Endothelial cell of umbilical vein (primary cell): Measurements from ENCODE around the gene L2HGDH. TPM values are rescaled to one million over a fixed set of nuclear protein-coding genes. Genes with fewer than 3 reads are reported as not detected.

ENCODE experiments used
- BruUV-seq: library from RNA; stranded (reverse); fragments of 400-500 nt; replicated peaks from 2 replicates; lab custom pipeline; 2021; lab: Mats Ljungman, UMichigan
- CTCF ChIA-PET: fragments of 300-600, 350-600 bp; sonication (Branson Sonifier 250); formaldehyde crosslinking; loops from one replicate; lab custom pipeline; 2021; ENCODE audit warnings: antibody characterized with exemption, inconsistent platforms; lab: Charles Lee
- POLR2A ChIA-PET: fragments of 300-600, 350-600 bp; sonication (Branson Sonifier 250); formaldehyde crosslinking; loops from one replicate; lab custom pipeline; 2021; ENCODE audit warnings: antibody characterized with exemption, inconsistent platforms; lab: Charles Lee
- DNase-seq: peaks from one replicate; pipeline ENCODE4 v3.0.0-alpha.2; 2011; ENCODE audit warnings: low read depth, low spot score
- FAIRE-seq: peaks from 2 replicates; lab custom pipeline; 2011; peaks lifted over from hg19 to GRCh38; lab: Jason Lieb, UNC
- H2AFZ ChIP-seq: 2 replicates; pipeline ENCODE4 v1.6.0; 2012; ENCODE audit warnings: low read depth, low read length, control low read depth, inconsistent platforms
- H3K27ac ChIP-seq: 2 replicates; pipeline ENCODE4 v1.5.1; 2011; ENCODE audit warnings: low read depth, mild to moderate bottlenecking, control low read depth, low read length, moderate library complexity; ENCODE audit not compliant: insufficient read depth
- H3K27me3 ChIP-seq, 2 experiments: 2 replicates each; pipeline versions ENCODE4 v1.6.0 to v1.6.1; 2011; ENCODE audit warnings: low read length in 2 of 2, mixed read lengths in 1 of 2; ENCODE audit not compliant: control insufficient read depth in 2 of 2, insufficient read depth in 2 of 2
- H3K36me3 ChIP-seq, 2 experiments: 2 replicates in 1 of 2; 3 replicates in 1 of 2; pipeline ENCODE4 v1.5.1; 2011; ENCODE audit warnings: low read length in 2 of 2, mild to moderate bottlenecking in 1 of 2, moderate library complexity in 1 of 2; ENCODE audit not compliant: control insufficient read depth in 2 of 2, insufficient read depth in 2 of 2; ENCODE audit errors: extremely low read depth in 1 of 2
- H3K4me1 ChIP-seq: 3 replicates; pipeline ENCODE4 v1.5.1; 2011; ENCODE audit warnings: mild to moderate bottlenecking, low read length; ENCODE audit not compliant: control insufficient read depth, insufficient read depth; ENCODE audit errors: extremely low read depth
- H3K4me2 ChIP-seq: 2 replicates; pipeline ENCODE4 v1.6.1; 2011; ENCODE audit warnings: low read length, control low read depth, mixed read lengths; ENCODE audit not compliant: insufficient read depth
- H3K4me3 ChIP-seq, 3 experiments: fragments of 200-600 bp in 1 of 3; sonication (generic), shearing (Covaris generic) in 1 of 3; replicated peaks in 1 of 3; 2 replicates each; pipeline ENCODE4 v1.5.1; 2011 to 2016; ENCODE audit warnings: control low read depth in 3 of 3, low read length in 3 of 3, mild to moderate bottlenecking in 2 of 3, inconsistent platforms in 1 of 3, low read depth in 1 of 3, moderate library complexity in 1 of 3; ENCODE audit not compliant: insufficient read depth in 1 of 3
- H3K79me2 ChIP-seq: 2 replicates; pipeline ENCODE4 v1.6.0; 2012; ENCODE audit warnings: low read length, inconsistent platforms; ENCODE audit not compliant: control insufficient read depth, insufficient read depth
- H3K9ac ChIP-seq: replicated peaks from 2 replicates; pipeline ENCODE3; 2011; ENCODE audit warnings: low read length, control low read depth; ENCODE audit not compliant: insufficient read depth; ENCODE audit errors: extremely low read depth
- H3K9me1 ChIP-seq: replicated peaks from 3 replicates; pipeline ENCODE4 v1.6.0; 2011; ENCODE audit warnings: mild to moderate bottlenecking, low read length; ENCODE audit not compliant: control insufficient read depth, insufficient read depth; ENCODE audit errors: extremely low read depth
- H3K9me3 ChIP-seq: replicated peaks from 2 replicates; pipeline ENCODE4 v1.5.1; 2012; ENCODE audit warnings: low read length, inconsistent platforms; ENCODE audit not compliant: control insufficient read depth, insufficient read depth
- H4K20me1 ChIP-seq: replicated peaks from 2 replicates; pipeline ENCODE3; 2011; ENCODE audit warnings: mild to moderate bottlenecking, low read length; ENCODE audit not compliant: control insufficient read depth, insufficient read depth; ENCODE audit errors: extremely low read depth
- EZH2 ChIP-seq: IDR thresholded peaks from 2 replicates; pipeline ENCODE4 v1.6.1; 2012; ENCODE audit warnings: borderline replicate concordance, low read depth, mild to moderate bottlenecking, moderate library complexity, low read length, inconsistent platforms; ENCODE audit not compliant: severe bottlenecking
- FOS ChIP-seq: IDR thresholded peaks from 2 replicates; pipeline ENCODE4 v1.6.1; 2011; ENCODE audit warnings: mild to moderate bottlenecking, low read length, moderate library complexity, borderline replicate concordance; ENCODE audit not compliant: insufficient read depth
- GATA2 ChIP-seq: IDR thresholded peaks from 2 replicates; pipeline ENCODE4 v1.7.0; 2011; ENCODE audit warnings: low read depth, mild to moderate bottlenecking, moderate library complexity, mixed read lengths, low read length; ENCODE audit not compliant: insufficient read length, insufficient read depth
- JUN ChIP-seq: IDR thresholded peaks from 2 replicates; pipeline ENCODE4 v1.6.1; 2011; ENCODE audit warnings: borderline replicate concordance, low read depth; ENCODE audit not compliant: insufficient read length, insufficient read depth
- MYC ChIP-seq: IDR thresholded peaks from one replicate; pipeline ENCODE4 v1.6.1; 2011; ENCODE audit warnings: mild to moderate bottlenecking, low read depth, low read length
- POLR2A ChIP-seq: IDR thresholded peaks from 2 replicates; pipeline ENCODE4 v1.6.1; 2012; ENCODE audit warnings: low read depth, mild to moderate bottlenecking, control low read depth, low read length
- POLR2AphosphoS5 ChIP-seq: IDR thresholded peaks from 2 replicates; pipeline ENCODE4 v1.6.1; 2012; ENCODE audit warnings: low read depth, mild to moderate bottlenecking, control low read depth, low read length, moderate library complexity; ENCODE audit not compliant: insufficient read depth
- dilution Hi-C: fragments of 300-500 bp; cut with MboI; formaldehyde crosslinking; loops from one replicate; pipeline ENCODE4 v1.15.0; 2019; ENCODE audit warnings: low sequenced_read_pairs; ENCODE audit not compliant: extremely low pct_ligation_motif_present
- intact Hi-C: fragments of 100-400 bp; cut with micrococcal nuclease; formaldehyde crosslinking; loops from one replicate; pipeline ENCODE4 v1.10.0; 2022
- polyA plus RNA-seq, 4 experiments: library from polyadenylated mRNA; depleted of rRNA in 3 of 4; stranded (reverse) in 3 of 4; unstranded in 1 of 4; fragments of >200 nt; gene quantifications; 2 replicates each; pipeline versions ENCODE4 v1.2.1 to v1.2.3, GENCODE V29; 2011 to 2012; ENCODE audit warnings: missing spikeins in 1 of 4
- total RNA-seq: library from RNA; stranded (reverse); gene quantifications from 2 replicates; pipeline ENCODE4 v1.2.3, GENCODE V29; 2021
- TF ChIP-seq, protein P1 (sequence below): IDR thresholded peaks from 2 replicates; pipeline ENCODE4 v1.6.1; 2011; ENCODE audit not compliant: insufficient read depth, insufficient read length
- TF ChIP-seq, protein P2 (sequence below), 2 donors: IDR thresholded peaks; 1 replicate in 1 of 2; 2 replicates in 1 of 2; pipeline ENCODE4 v1.5.1; 2011; ENCODE audit warnings: low read length in 2 of 2, mild to moderate bottlenecking in 2 of 2, moderate library complexity in 2 of 2, control low read depth in 1 of 2, inconsistent platforms in 1 of 2, low read depth in 1 of 2; ENCODE audit not compliant: insufficient read depth in 1 of 2; ENCODE audit errors: extremely low read depth in 1 of 2

Gene L2HGDH
- total and polyA plus RNA-seq, 2 donors (not counting 3 experiments of a cell fraction or from before 2014, with no cell fraction given) = 2.5 to 5.3 TPM

DNA sequence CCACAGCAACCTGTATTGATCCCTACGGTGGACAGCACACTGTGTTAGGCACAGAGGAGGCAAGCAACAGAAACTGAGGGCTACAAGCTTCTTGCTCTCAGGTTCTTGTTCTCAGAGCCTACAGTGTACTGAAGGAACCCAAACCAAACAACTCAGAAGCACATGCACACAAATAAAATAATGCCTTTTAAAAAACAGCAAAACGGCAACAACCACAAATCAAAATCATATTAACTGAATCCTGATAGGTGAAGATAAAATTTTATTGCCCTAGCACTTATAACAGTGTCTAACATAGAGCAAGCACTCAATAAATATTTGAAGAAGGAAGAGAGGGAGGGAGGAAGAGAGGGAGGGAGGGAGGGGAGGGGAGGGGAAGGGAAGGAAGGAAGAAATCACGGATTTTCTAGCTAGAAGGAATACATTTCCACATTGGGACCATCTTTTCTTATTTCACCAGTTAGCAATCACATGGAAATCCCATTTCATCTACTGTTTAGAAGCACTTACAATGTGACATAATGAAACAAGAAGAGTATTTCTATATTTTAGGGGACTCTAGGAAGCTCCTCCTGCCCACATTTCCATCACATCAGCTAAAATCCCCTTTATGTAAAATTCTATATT lies 27.3 kb upstream of the L2HGDH start:
- CTCF ChIA-PET = interaction anchor here (1.1 kb wide), 1 partner anchor 13 kb away, joined by 3 read pairs; no protein-coding TSS in a partner anchor
- POLR2A ChIA-PET = no interaction called here
- H3K27ac ChIP-seq = no peak overlapping the region
- intact Hi-C loops = no loop called here
- no peak for TF ChIP-seq GATA2
- no peak for TF ChIP-seq POLR2A
- TF ChIP-seq, protein P1, sequence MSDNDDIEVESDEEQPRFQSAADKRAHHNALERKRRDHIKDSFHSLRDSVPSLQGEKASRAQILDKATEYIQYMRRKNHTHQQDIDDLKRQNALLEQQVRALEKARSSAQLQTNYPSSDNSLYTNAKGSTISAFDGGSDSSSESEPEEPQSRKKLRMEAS = no peak
- no peak for TF ChIP-seq MYC
- TF ChIP-seq EZH2 = no peak
- TF ChIP-seq JUN = no peak
- TF ChIP-seq, protein P2, sequence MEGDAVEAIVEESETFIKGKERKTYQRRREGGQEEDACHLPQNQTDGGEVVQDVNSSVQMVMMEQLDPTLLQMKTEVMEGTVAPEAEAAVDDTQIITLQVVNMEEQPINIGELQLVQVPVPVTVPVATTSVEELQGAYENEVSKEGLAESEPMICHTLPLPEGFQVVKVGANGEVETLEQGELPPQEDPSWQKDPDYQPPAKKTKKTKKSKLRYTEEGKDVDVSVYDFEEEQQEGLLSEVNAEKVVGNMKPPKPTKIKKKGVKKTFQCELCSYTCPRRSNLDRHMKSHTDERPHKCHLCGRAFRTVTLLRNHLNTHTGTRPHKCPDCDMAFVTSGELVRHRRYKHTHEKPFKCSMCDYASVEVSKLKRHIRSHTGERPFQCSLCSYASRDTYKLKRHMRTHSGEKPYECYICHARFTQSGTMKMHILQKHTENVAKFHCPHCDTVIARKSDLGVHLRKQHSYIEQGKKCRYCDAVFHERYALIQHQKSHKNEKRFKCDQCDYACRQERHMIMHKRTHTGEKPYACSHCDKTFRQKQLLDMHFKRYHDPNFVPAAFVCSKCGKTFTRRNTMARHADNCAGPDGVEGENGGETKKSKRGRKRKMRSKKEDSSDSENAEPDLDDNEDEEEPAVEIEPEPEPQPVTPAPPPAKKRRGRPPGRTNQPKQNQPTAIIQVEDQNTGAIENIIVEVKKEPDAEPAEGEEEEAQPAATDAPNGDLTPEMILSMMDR (IDR thresholded peaks at IDR 0.05; ENCODE audit: extremely low read depth in 1 of 2, insufficient read depth in 1 of 2, low read depth in 1 of 2, low read length in 2 of 2) = no peak
- no peak for TF ChIP-seq POLR2AphosphoS5
- TF ChIP-seq FOS = no peak
- FAIRE-seq (no peak), DNase-seq (no peak)
- peaks cover 28% of the 10 kb centered on the region for H3K4me1 ChIP-seq
- no peak overlapping the region for H3K9ac ChIP-seq
- H3K27me3 ChIP-seq = no peaks in the 10 kb centered on the region
- no peaks in the 10 kb centered on the region for H3K79me2 ChIP-seq
- no peaks in the 10 kb centered on the region for H3K36me3 ChIP-seq
- H3K4me2 ChIP-seq = no peak overlapping the region
- no peak overlapping the region for H3K4me3 ChIP-seq
- H4K20me1 ChIP-seq = no peaks in the 10 kb centered on the region
- no peaks in the 10 kb centered on the region for H3K9me1 ChIP-seq
- dilution Hi-C loops = no loop called here
- no TSS peak for BruUV-seq
- H3K9me3 ChIP-seq = no peaks in the 10 kb centered on the region
- no peak overlapping the region for H2AFZ ChIP-seq
